Measurements from ENCODE around the gene SYNM. TPM values are rescaled to one million over a fixed set of nuclear protein-coding genes. Genes with fewer than 3 reads are reported as not detected.

SYNM gene
- total RNA-seq, 1 experiment from 2014 or later: 1.9 TPM

DNA sequence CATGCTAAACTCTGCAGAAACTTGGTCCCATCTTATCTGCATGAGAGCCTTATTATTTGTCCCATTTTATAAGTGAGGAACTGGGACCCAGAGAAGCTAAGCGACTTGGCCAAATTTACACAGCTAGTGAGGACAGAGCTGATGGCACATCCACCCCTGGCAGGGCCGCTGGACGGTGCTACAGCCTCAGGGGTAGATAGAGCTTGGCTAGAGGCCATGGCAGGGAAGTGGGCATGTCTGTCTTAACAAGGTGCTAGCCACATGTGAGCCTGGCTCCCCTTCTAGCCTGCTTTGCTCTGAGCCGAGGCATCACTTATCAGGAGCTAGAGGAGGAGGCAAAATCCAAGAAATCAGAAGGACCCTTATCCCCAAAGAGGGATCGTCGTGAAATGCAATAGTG is 36.7 kb upstream of the SYNM start:
- Histone ChIP-seq H3K27ac (ENCODE audit: insufficient read length, low read depth, low read length) (no peak overlapping the region), H4K91ac (ENCODE audit: insufficient read length, low read depth, low read length) (no peak overlapping the region), H3K79me2 (ENCODE audit: insufficient read depth, low read length) (no peaks in the 10 kb centered on the region), H2AFZ (ENCODE audit: low read length) (no peak overlapping the region), H3T11ph (ENCODE audit: low read length) (no peak overlapping the region), H3K4me2 (ENCODE audit: insufficient read depth, insufficient read length, low read length) (no peak overlapping the region), H3K4ac (ENCODE audit: low read depth, low read length) (no peak overlapping the region), H3K14ac (ENCODE audit: insufficient read depth, low read length) (no peak overlapping the region), H4K8ac (replicated peaks; ENCODE audit: insufficient read length, low read depth, low read length) (no peak overlapping the region), H2BK120ac (ENCODE audit: low read depth, low read length, poor library complexity, severe bottlenecking) (no peak overlapping the region), H2BK12ac (ENCODE audit: insufficient read length, low read depth, low read length) (no peak overlapping the region), H3K9ac (ENCODE audit: extremely low read depth, insufficient read length, low read length) (no peak overlapping the region), H2BK5ac (ENCODE audit: insufficient read length, low read length) (no peak overlapping the region), H2BK20ac (ENCODE audit: low read depth, low read length, poor library complexity, severe bottlenecking) (no peak overlapping the region), H3K4me1 (ENCODE audit: insufficient read depth, low read length) (no peaks in the 10 kb centered on the region), H4K20me1 (ENCODE audit: control insufficient read depth, insufficient read depth, insufficient read length) (no peaks in the 10 kb centered on the region), H3K56ac (ENCODE audit: insufficient read length, low read depth, low read length) (no peak overlapping the region), H2AK5ac (ENCODE audit: insufficient read length, low read length) (no peak overlapping the region), H4K5ac (ENCODE audit: insufficient read length, low read depth, low read length) (no peak overlapping the region), H3K18ac (ENCODE audit: insufficient read length, low read depth, low read length) (no peak overlapping the region), H3K23ac (ENCODE audit: insufficient read length, low read depth, low read length) (no peak overlapping the region), H3K9me3 (ENCODE audit: control insufficient read depth, low read depth, low read length) (no peaks in the 10 kb centered on the region), H3K23me2 (ENCODE audit: insufficient read length, low read depth, low read length, poor library complexity, severe bottlenecking) (no peaks in the 10 kb centered on the region), H3K79me1 (ENCODE audit: insufficient read depth, low read depth, low read length, poor library complexity, severe bottlenecking) (no peaks in the 10 kb centered on the region), H3K27me3 (ENCODE audit: insufficient read depth, low read length) (no peaks in the 10 kb centered on the region), H2BK15ac (ENCODE audit: low read depth, low read length) (no peak overlapping the region)
- Mint-ChIP-seq H3K36me3 (ENCODE audit: insufficient read depth in 1 of 3, low read depth in 3 of 3) (no peaks in the 10 kb centered on the region), H3K27me3 (ENCODE audit: low read depth) (peaks cover 8% of the 10 kb centered on the region), H3K4me1 (peaks cover under 1% of the 10 kb centered on the region in 2 experiments; a peak in 3 of 4 replicates), H3K9me3 (no peaks in the 10 kb centered on the region), H3K27ac (no peak overlapping the region), H3K4me3 (no peak overlapping the region; a peak in 1 of 5 replicates)
- no CpG with 5 or more reads among the region's 6 CpGs for WGBS (ENCODE audit: extremely low coverage, insufficient read length, low lambda C conversion rate)
- TF ChIP-seq, protein P1, sequence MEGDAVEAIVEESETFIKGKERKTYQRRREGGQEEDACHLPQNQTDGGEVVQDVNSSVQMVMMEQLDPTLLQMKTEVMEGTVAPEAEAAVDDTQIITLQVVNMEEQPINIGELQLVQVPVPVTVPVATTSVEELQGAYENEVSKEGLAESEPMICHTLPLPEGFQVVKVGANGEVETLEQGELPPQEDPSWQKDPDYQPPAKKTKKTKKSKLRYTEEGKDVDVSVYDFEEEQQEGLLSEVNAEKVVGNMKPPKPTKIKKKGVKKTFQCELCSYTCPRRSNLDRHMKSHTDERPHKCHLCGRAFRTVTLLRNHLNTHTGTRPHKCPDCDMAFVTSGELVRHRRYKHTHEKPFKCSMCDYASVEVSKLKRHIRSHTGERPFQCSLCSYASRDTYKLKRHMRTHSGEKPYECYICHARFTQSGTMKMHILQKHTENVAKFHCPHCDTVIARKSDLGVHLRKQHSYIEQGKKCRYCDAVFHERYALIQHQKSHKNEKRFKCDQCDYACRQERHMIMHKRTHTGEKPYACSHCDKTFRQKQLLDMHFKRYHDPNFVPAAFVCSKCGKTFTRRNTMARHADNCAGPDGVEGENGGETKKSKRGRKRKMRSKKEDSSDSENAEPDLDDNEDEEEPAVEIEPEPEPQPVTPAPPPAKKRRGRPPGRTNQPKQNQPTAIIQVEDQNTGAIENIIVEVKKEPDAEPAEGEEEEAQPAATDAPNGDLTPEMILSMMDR (conservative IDR thresholded peaks at IDR 0.05): no peak
- no peak for DNase-seq

Data from H9 (cell line).